GM12892 (cell line): ENCODE measurements around the gene TBXAS1.

ENCODE experiments used
- DNase-seq: peaks from one replicate; pipeline ENCODE4 v3.0.0; 2011; ENCODE audit not compliant: insufficient read length
- FAIRE-seq: peaks from 2 replicates; lab custom pipeline; 2011; peaks lifted over from hg19 to GRCh38; lab: Jason Lieb, UNC
- POLR2A ChIP-seq: IDR thresholded peaks from 2 replicates; pipeline ENCODE4 v1.6.1; 2011; ENCODE audit warnings: low read depth, low read length, control low read depth
- POLR2AphosphoS5 ChIP-seq: IDR thresholded peaks from 2 replicates; pipeline ENCODE4 v1.6.1; 2011; ENCODE audit warnings: low read depth, low read length, control low read depth
- TAF1 ChIP-seq: IDR thresholded peaks from 2 replicates; pipeline ENCODE4 v1.6.1; 2011; ENCODE audit warnings: low read depth, mild to moderate bottlenecking, control low read depth, low read length, borderline replicate concordance

TBXAS1 gene

DNA sequence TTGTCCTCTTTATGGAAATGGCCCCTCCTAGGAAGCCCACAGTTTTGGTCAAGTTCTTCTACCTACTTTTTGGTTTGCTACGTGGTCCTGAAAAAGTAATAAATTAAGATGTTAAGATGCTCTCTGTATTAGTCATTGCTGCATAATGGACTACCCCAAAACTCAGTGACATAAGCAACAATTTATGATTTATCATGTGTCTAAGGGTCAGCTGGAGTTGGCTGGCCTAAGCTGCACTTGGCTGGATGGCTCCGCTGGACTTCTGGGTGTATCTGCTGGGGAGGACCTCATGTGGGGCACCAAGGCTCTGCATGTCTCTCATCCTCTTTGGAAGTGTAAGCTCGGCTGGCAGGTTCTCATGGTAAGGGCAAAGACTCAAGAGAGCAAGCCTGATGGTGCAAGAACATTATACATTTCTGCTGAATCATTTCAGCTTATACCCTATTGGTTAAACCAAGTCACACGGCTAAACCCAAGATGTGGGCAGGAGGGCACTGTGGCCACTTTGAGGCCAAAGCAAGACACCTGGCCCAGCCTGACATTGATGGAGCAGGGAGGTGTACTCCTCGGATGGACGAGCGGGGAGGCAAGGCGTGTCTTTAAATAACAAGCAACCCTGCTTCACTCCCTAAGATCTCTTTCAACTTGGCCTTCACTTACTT is 47.7 kb downstream of the TBXAS1 start:
- no peak for DNase-seq
- no peak for FAIRE-seq
- no peak for TF ChIP-seq POLR2A
- TF ChIP-seq POLR2AphosphoS5 = no peak
- TF ChIP-seq TAF1 = no peak

DNA sequence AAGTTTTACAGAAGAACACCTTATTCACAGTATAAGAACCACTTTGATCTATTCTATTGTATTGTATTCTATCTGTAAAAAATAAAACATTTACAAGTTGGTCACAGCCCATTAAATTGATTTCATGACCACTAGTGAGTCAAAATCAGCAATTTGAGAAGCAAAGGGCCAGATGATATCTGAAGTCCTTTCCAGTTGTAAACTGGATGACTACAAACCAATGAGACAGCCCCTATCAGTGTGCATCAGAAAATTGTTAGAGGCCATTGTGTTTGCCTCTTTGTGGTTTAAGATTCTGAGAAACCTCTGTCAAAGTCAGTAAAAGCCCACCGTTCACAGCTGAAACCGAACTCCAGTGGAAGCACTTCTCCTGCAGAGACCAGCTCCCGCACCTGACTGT is 54.8 kb downstream of the TBXAS1 start:
- FAIRE-seq (no peak), DNase-seq (no peak)

DNA sequence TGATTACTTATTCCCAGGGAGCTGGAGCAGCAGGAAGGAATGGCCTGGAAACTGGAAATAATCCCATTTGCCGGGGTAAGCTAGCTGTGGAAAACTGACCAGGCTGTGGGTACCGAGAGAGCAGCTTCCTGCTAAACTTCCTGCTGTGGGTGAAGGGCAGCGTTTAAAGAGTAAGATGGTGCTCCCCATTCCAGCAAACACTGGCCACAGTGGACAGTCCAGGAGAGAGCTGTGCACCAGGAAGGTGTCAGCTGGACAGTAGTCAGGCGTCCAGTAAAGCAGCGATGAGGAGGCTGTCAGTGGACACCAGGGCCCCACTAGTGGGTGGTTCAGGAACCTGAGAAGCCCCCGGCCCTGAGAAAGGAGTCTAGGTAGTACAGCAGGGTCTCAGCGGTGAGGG is 55.4 kb downstream of the TBXAS1 start:
- no peak for DNase-seq
- FAIRE-seq = no peak
- TF ChIP-seq TAF1 (no peak), POLR2A (no peak), POLR2AphosphoS5 (no peak)

More for the DNA sequence above, 54.8 kb downstream of the TBXAS1 start:
- TF ChIP-seq POLR2AphosphoS5 = no peak

DNA sequence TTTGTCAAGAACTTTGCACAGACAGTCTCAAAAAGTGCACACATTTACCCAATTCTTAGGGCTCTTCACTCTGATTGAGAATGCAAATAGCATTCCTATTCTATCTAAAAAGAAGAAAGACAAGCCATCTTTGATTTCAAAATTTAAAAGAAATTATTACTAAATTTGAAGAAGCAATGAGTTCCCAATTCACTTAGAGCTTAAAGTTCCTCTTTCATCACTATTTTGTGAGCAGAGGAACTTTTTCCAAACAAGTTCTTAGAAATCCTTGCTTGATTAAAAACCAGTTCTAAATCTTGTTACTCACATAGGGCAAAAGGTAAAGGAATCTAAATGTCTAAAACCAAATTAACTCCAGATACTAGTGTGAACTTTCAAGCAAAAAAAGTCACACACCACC is 56.4 kb downstream of the TBXAS1 start:
- FAIRE-seq (no peak), DNase-seq (no peak)
- no peak for TF ChIP-seq POLR2A
- TF ChIP-seq POLR2AphosphoS5 = no peak
- TF ChIP-seq TAF1 = no peak

DNA sequence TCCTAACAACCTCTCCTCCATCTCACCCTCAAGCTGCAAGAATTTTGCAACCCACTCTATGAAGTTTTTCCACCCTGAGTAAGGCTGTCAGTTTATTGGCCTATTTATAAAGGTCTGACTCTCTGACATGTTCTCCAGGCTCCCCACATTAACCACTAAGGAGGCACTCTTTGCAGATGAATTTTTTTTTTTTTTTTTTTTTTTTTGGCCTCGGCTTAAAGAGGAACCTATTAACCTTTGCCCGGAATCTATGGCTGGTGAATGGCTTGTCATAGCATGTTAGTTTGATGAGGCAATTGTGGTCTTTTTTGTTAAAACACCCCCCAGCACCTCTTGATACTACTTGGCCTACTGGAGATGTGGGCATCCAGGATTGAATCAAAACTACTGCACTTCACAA is 57.1 kb downstream of the TBXAS1 start:
- no peak for FAIRE-seq
- DNase-seq = no peak
- TF ChIP-seq TAF1 = no peak
- no peak for TF ChIP-seq POLR2AphosphoS5
- no peak for TF ChIP-seq POLR2A

DNA sequence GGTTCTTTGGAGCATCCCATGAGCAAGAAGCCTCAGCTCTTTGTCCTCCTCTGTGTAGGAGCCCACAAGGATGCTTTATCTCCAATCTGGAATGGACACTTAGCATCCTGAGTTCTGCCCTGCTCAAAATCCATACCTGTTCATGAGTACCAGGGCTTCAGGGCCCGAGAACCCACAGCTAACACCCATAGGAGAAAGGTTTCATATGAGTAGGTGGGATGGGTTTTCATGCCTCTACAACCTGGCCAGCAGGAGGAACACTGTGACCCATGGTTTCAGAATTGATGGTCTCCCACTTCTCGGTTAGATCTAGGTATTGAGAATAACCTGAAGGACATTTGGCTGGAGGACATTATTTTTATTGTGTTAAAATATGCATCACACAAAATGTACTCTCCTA is 57.8 kb downstream of the TBXAS1 start:
- TF ChIP-seq POLR2AphosphoS5 (no peak), TAF1 (no peak), POLR2A (no peak)
- no peak for DNase-seq
- FAIRE-seq = no peak

DNA sequence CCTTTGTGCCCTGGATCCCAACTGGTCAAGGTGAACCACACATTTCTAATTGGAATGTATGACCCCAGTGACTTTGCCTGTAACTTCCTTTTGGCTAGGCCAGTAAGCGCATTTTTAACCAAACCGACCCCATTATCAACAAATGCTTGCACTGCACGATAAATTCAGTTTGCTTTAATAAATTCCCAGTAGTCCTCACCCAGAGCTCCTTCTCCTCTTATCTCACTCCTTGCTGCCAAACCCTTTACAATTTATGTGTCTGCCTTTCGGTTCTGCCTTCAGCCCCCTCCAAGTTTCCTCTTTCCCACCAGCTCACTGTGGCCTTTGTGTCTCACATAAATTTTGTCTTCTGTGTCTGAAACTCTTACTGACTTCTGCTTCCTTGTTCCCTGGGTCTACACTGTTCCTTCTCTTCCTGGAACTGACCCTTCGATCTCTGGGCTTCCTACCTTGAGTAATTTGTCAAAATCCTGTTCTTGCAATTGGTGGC is 59.0 kb downstream of the TBXAS1 start:
- FAIRE-seq = no peak

DNA sequence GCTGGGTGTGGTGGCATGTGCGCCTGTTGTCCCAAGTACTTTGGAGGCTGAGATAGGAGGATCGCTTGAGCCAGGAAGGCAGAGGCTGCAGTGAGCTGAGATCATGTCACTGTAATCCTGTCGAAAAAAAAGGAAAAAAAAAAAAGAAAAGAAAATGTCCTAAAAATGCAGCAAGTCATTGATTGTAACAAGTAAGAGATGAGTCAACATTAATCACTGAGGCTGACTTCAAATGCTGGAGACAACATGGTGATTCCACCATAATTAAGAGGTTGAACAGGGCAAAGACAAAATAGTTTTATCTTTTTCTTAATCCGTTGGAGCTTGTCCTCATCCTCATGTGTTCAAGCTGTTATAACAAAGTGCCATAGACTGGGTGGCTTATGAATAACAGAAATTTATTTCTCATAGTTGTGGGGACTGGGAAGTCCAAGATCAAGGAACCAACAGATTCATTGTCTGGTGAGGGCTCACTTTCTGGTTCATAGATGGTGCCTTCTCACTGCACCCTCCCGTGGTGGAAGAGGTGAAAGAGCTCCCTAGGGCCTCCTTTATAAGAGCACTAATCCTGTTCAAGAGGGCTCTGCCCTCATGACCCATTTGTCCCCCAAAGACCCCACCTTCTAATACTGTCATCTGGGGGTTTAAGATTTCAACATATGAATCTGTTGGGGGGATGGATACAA is 60.3 kb downstream of the TBXAS1 start:
- TF ChIP-seq POLR2A (no peak), TAF1 (no peak), POLR2AphosphoS5 (no peak)
- DNase-seq (no peak), FAIRE-seq (no peak)

More for the DNA sequence above, 59.0 kb downstream of the TBXAS1 start:
- TF ChIP-seq POLR2AphosphoS5 (no peak), POLR2A (no peak), TAF1 (no peak)
- no peak for DNase-seq

DNA sequence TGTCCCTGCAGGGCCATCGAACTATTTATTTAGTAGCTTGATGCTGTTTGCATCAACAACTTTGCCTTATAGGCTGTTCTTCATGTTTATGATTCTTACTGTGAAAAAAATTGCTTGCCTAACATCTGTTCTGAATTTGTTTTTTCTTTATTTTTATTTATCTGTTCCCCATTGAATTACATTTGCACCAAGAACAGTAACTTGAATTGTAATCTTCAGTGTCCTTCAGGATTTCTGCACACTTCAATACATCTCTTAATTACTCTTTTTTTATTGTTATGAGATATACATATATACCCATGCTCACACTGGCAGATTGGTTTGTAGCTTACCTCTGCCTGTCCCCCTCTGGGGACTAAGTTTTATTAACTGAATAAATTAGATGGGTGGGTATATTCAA is 64.4 kb downstream of the TBXAS1 start:
- FAIRE-seq (no peak), DNase-seq (no peak)
- TF ChIP-seq POLR2AphosphoS5 (no peak), TAF1 (no peak), POLR2A (no peak)

DNA sequence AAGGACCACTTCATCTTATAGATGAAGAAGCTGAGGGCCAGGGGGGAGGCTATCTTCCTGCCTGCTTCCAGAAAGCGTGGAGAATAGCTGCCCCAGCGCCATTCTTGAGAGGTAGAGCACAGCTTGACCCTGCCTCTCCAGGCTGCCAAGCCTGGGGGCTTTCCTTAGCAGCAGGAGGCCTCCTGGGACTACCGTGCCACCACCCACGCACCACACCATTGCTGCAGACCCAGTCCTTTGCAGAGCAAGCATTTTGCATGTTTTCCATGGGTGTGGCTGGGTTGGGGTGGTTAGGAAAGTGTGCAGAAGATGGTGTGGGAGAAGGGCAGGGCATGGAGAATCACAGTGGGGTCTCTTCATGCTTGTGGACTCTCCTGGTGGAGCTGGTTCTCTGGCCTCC is 64.9 kb downstream of the TBXAS1 start:
- peak; percentile 91 for FAIRE-seq
- DNase-seq = no peak
- no peak for TF ChIP-seq POLR2A
- TF ChIP-seq POLR2AphosphoS5 = no peak
- no peak for TF ChIP-seq TAF1

DNA sequence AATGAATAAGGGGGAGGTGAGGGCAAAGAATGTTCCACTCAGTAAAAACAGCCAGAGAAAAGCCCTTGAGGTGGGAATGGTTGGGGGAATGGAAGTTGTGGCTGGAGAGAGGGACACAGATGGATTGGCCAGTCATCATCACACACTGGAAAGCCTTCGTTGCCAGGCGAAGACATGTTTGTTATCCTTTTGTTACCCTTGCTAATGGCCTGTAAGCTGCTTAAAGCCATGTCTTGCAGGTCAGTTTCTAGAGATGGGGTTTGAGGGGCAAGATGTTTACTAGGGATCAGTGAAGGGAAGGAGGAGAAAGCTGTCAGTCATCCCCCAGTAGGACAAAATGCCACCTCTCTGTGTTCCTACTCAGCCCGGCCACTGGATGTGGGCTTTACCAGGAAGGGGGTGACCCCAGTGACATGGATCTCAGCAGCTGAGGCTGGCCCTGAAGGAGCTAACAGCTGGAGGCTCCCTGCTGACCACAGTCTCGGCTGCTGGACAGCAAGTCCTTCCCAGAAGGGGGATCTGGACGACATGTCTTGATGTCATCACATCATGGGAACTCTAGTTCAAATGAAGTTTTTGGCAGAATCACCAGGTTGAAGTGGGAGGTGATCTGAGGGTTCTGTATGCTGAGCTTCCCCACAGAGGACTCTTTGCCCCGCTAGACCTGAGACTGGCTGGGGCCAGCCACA is 66.2 kb downstream of the TBXAS1 start:
- DNase-seq (no peak), FAIRE-seq (no peak)
- TF ChIP-seq POLR2AphosphoS5 = no peak
- no peak for TF ChIP-seq TAF1
- TF ChIP-seq POLR2A = no peak

DNA sequence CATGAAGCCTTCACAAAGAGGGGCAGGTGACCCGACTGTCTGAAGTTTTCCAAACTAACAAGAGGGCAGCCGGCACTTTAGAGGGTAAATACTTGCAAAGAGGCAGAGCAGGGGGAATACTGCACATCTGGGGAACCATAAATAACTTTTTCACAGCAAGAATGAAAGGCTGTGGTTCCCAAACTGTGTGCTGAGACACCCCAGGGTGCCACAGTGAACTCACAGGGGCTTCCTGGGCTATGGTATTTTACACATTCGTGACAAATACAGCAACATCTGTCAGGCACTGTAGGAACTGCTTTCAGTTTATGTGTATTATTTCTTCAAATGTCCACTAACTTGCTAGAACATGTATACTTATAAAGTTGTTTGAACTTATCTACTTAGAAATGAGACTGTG is 67.2 kb downstream of the TBXAS1 start:
- DNase-seq = no peak
- no peak for FAIRE-seq
- TF ChIP-seq TAF1 = no peak
- TF ChIP-seq POLR2AphosphoS5 = no peak
- TF ChIP-seq POLR2A = no peak
